ENCODE data around the gene ERICH2.

- no peak for TF ChIP-seq YY1 (IDR thresholded peaks at IDR 0.05; ENCODE audit: insufficient read depth, insufficient read length)
- no peak for TF ChIP-seq ZNF274 (IDR thresholded peaks at IDR 0.05; ENCODE audit: low read depth, low read length)
- TF ChIP-seq SUZ12 (IDR thresholded peaks at IDR 0.05; ENCODE audit: extremely low read depth, insufficient read depth, insufficient read length), result no peak
Observed at GRCh38 chr2:170823088-170823897, 53.1 kb downstream of the ERICH2 start.
